Endothelial cell of umbilical vein (primary cell): Measurements from ENCODE around the gene SEMA6A. TPM values are rescaled to one million over a fixed set of nuclear protein-coding genes. Genes with fewer than 3 reads are reported as not detected.
"Not testable (repeated sequence)": the region's sequence is repeated elsewhere in the genome, so short reads cannot be mapped to it uniquely, and the experiment has no call there.

Experiments used
- BruUV-seq: library from RNA; stranded (reverse); fragments of 400-500 nt; replicated peaks from 2 replicates; lab custom pipeline; 2021; lab: Mats Ljungman, UMichigan
- CTCF ChIA-PET: fragments of 300-600, 350-600 bp; sonication (Branson Sonifier 250); formaldehyde crosslinking; loops from one replicate; lab custom pipeline; 2021; ENCODE audit warnings: antibody characterized with exemption, inconsistent platforms; lab: Charles Lee
- POLR2A ChIA-PET: fragments of 300-600, 350-600 bp; sonication (Branson Sonifier 250); formaldehyde crosslinking; loops from one replicate; lab custom pipeline; 2021; ENCODE audit warnings: antibody characterized with exemption, inconsistent platforms; lab: Charles Lee
- DNase-seq: peaks from one replicate; pipeline ENCODE4 v3.0.0-alpha.2; 2011; ENCODE audit warnings: low read depth, low spot score
- FAIRE-seq: peaks from 2 replicates; lab custom pipeline; 2011; peaks lifted over from hg19 to GRCh38; lab: Jason Lieb, UNC
- H2AFZ ChIP-seq: 2 replicates; pipeline ENCODE4 v1.6.0; 2012; ENCODE audit warnings: low read depth, low read length, control low read depth, inconsistent platforms
- H3K27ac ChIP-seq: 2 replicates; pipeline ENCODE4 v1.5.1; 2011; ENCODE audit warnings: low read depth, mild to moderate bottlenecking, control low read depth, low read length, moderate library complexity; ENCODE audit not compliant: insufficient read depth
- H3K27me3 ChIP-seq, 2 experiments: 2 replicates each; pipeline versions ENCODE4 v1.6.0 to v1.6.1; 2011; ENCODE audit warnings: low read length in 2 of 2, mixed read lengths in 1 of 2; ENCODE audit not compliant: control insufficient read depth in 2 of 2, insufficient read depth in 2 of 2
- H3K36me3 ChIP-seq, 2 experiments: 2 replicates in 1 of 2; 3 replicates in 1 of 2; pipeline ENCODE4 v1.5.1; 2011; ENCODE audit warnings: low read length in 2 of 2, mild to moderate bottlenecking in 1 of 2, moderate library complexity in 1 of 2; ENCODE audit not compliant: control insufficient read depth in 2 of 2, insufficient read depth in 2 of 2; ENCODE audit errors: extremely low read depth in 1 of 2
- H3K4me1 ChIP-seq: 3 replicates; pipeline ENCODE4 v1.5.1; 2011; ENCODE audit warnings: mild to moderate bottlenecking, low read length; ENCODE audit not compliant: control insufficient read depth, insufficient read depth; ENCODE audit errors: extremely low read depth
- H3K4me2 ChIP-seq: 2 replicates; pipeline ENCODE4 v1.6.1; 2011; ENCODE audit warnings: low read length, control low read depth, mixed read lengths; ENCODE audit not compliant: insufficient read depth
- H3K4me3 ChIP-seq, 3 experiments: fragments of 200-600 bp in 1 of 3; sonication (generic), shearing (Covaris generic) in 1 of 3; replicated peaks in 1 of 3; 2 replicates each; pipeline ENCODE4 v1.5.1; 2011 to 2016; ENCODE audit warnings: control low read depth in 3 of 3, low read length in 3 of 3, mild to moderate bottlenecking in 2 of 3, inconsistent platforms in 1 of 3, low read depth in 1 of 3, moderate library complexity in 1 of 3; ENCODE audit not compliant: insufficient read depth in 1 of 3
- H3K79me2 ChIP-seq: 2 replicates; pipeline ENCODE4 v1.6.0; 2012; ENCODE audit warnings: low read length, inconsistent platforms; ENCODE audit not compliant: control insufficient read depth, insufficient read depth
- H3K9ac ChIP-seq: replicated peaks from 2 replicates; pipeline ENCODE3; 2011; ENCODE audit warnings: low read length, control low read depth; ENCODE audit not compliant: insufficient read depth; ENCODE audit errors: extremely low read depth
- H3K9me1 ChIP-seq: replicated peaks from 3 replicates; pipeline ENCODE4 v1.6.0; 2011; ENCODE audit warnings: mild to moderate bottlenecking, low read length; ENCODE audit not compliant: control insufficient read depth, insufficient read depth; ENCODE audit errors: extremely low read depth
- H3K9me3 ChIP-seq: replicated peaks from 2 replicates; pipeline ENCODE4 v1.5.1; 2012; ENCODE audit warnings: low read length, inconsistent platforms; ENCODE audit not compliant: control insufficient read depth, insufficient read depth
- H4K20me1 ChIP-seq: replicated peaks from 2 replicates; pipeline ENCODE3; 2011; ENCODE audit warnings: mild to moderate bottlenecking, low read length; ENCODE audit not compliant: control insufficient read depth, insufficient read depth; ENCODE audit errors: extremely low read depth
- CTCF ChIP-seq, 2 donors: IDR thresholded peaks; 1 replicate in 1 of 2; 2 replicates in 1 of 2; pipeline ENCODE4 v1.5.1; 2011; ENCODE audit warnings: low read length in 2 of 2, mild to moderate bottlenecking in 2 of 2, moderate library complexity in 2 of 2, control low read depth in 1 of 2, inconsistent platforms in 1 of 2, low read depth in 1 of 2; ENCODE audit not compliant: insufficient read depth in 1 of 2; ENCODE audit errors: extremely low read depth in 1 of 2
- EZH2 ChIP-seq: IDR thresholded peaks from 2 replicates; pipeline ENCODE4 v1.6.1; 2012; ENCODE audit warnings: borderline replicate concordance, low read depth, mild to moderate bottlenecking, moderate library complexity, low read length, inconsistent platforms; ENCODE audit not compliant: severe bottlenecking
- POLR2A ChIP-seq: IDR thresholded peaks from 2 replicates; pipeline ENCODE4 v1.6.1; 2012; ENCODE audit warnings: low read depth, mild to moderate bottlenecking, control low read depth, low read length
- POLR2AphosphoS5 ChIP-seq: IDR thresholded peaks from 2 replicates; pipeline ENCODE4 v1.6.1; 2012; ENCODE audit warnings: low read depth, mild to moderate bottlenecking, control low read depth, low read length, moderate library complexity; ENCODE audit not compliant: insufficient read depth
- dilution Hi-C: fragments of 300-500 bp; cut with MboI; formaldehyde crosslinking; loops from one replicate; pipeline ENCODE4 v1.15.0; 2019; ENCODE audit warnings: low sequenced_read_pairs; ENCODE audit not compliant: extremely low pct_ligation_motif_present
- intact Hi-C: fragments of 100-400 bp; cut with micrococcal nuclease; formaldehyde crosslinking; loops from one replicate; pipeline ENCODE4 v1.10.0; 2022
- polyA plus RNA-seq, 4 experiments: library from polyadenylated mRNA; depleted of rRNA in 3 of 4; stranded (reverse) in 3 of 4; unstranded in 1 of 4; fragments of >200 nt; gene quantifications; 2 replicates each; pipeline versions ENCODE4 v1.2.1 to v1.2.3, GENCODE V29; 2011 to 2012; ENCODE audit warnings: missing spikeins in 1 of 4
- total RNA-seq: library from RNA; stranded (reverse); gene quantifications from 2 replicates; pipeline ENCODE4 v1.2.3, GENCODE V29; 2021

Gene SEMA6A
- total and polyA plus RNA-seq, 2 donors (not counting 3 experiments of a cell fraction or from before 2014, with no cell fraction given), result 0.43 to 1.5 TPM

- FAIRE-seq, CTCF ChIA-PET, H3K4me3 ChIP-seq, H2AFZ ChIP-seq, POLR2A ChIA-PET, H3K79me2 ChIP-seq, dilution Hi-C loops, H3K27me3 ChIP-seq, H3K4me2 ChIP-seq, H3K36me3 ChIP-seq, BruUV-seq, H3K9me3 ChIP-seq, H3K27ac ChIP-seq, H3K9me1 ChIP-seq, DNase-seq, intact Hi-C loops, H4K20me1 ChIP-seq, H3K9ac ChIP-seq, H3K4me1 ChIP-seq: not testable (repeated sequence)
These were observed 29.2 kb downstream of the SEMA6A start for GRCh38 chr5:116545465-116545864.

- Histone ChIP-seq H3K9me1 (no peaks in the 10 kb centered on the region), H3K4me3 (no peak overlapping the region), H3K27ac (no peak overlapping the region), H3K27me3 (no peaks in the 10 kb centered on the region), H3K4me2 (no peak overlapping the region), H3K36me3 (no peaks in the 10 kb centered on the region), H4K20me1 (no peaks in the 10 kb centered on the region), H3K79me2 (no peaks in the 10 kb centered on the region), H3K9me3 (no peaks in the 10 kb centered on the region), H2AFZ (no peak overlapping the region), H3K9ac (no peak overlapping the region), H3K4me1 (no peaks in the 10 kb centered on the region)
- CTCF ChIA-PET, result no interaction called here
- TF ChIP-seq EZH2 (no peak), POLR2AphosphoS5 (no peak), POLR2A (no peak), CTCF (IDR thresholded peaks at IDR 0.05; ENCODE audit: extremely low read depth in 1 of 2, insufficient read depth in 1 of 2, low read depth in 1 of 2, low read length in 2 of 2) (no peak)
- no TSS peak for BruUV-seq
- POLR2A ChIA-PET, result no interaction called here
- no peak for DNase-seq
- no peak for FAIRE-seq
- dilution Hi-C loops, result no loop called here
- intact Hi-C loops, result no loop called here
These were observed 29.9 kb downstream of the SEMA6A start for GRCh38 chr5:116544531-116545241.
